H1 (cell line): Measurements from ENCODE around the gene PATE1. TPM values are rescaled to one million over a fixed set of nuclear protein-coding genes. Genes with fewer than 3 reads are reported as not detected.

Experiments
- CTCF ChIA-PET: fragments of 300-600 bp; sonication (Branson Sonifier 250); formaldehyde crosslinking; loops from one replicate; lab custom pipeline; 2021; ENCODE audit not compliant: partially characterized antibody; lab: Charles Lee
- POLR2A ChIA-PET: fragments of 300-600 bp; sonication (Branson Sonifier 250); formaldehyde crosslinking; loops from one replicate; lab custom pipeline; 2021; ENCODE audit warnings: inconsistent platforms; ENCODE audit not compliant: partially characterized antibody; lab: Charles Lee
- DNase-seq, 2 experiments: peaks; one replicate each; pipeline versions ENCODE4 v3.0.0 to v3.0.0-alpha.2; 2010 to 2022; ENCODE audit warnings: low spot score in 2 of 2, low read depth in 1 of 2, mixed read lengths in 1 of 2
- FAIRE-seq: peaks from 2 replicates; lab custom pipeline; 2011; peaks lifted over from hg19 to GRCh38; lab: Jason Lieb, UNC
- H2AFZ ChIP-seq: 2 replicates; pipeline ENCODE4 v1.8.1; 2012; ENCODE audit warnings: low read length, inconsistent platforms
- H2AK5ac ChIP-seq: 2 replicates; pipeline ENCODE4 v1.6.1; 2013; ENCODE audit warnings: low read depth, low read length
- H2BK120ac ChIP-seq: replicated peaks from 2 replicates; pipeline ENCODE3; 2013; ENCODE audit warnings: low read depth, low read length, inconsistent platforms
- H2BK12ac ChIP-seq: 2 replicates; pipeline ENCODE4 v1.6.1; 2013; ENCODE audit warnings: low read depth, low read length
- H2BK15ac ChIP-seq: 2 replicates; pipeline ENCODE4 v1.6.1; 2013; ENCODE audit warnings: low read length
- H2BK20ac ChIP-seq: 2 replicates; pipeline ENCODE4 v1.6.1; 2013; ENCODE audit warnings: low read length
- H2BK5ac ChIP-seq: 2 replicates; pipeline ENCODE4 v1.6.1; 2013; ENCODE audit warnings: low read depth, low read length
- H3K14ac ChIP-seq: 2 replicates; pipeline ENCODE4 v1.6.1; 2013; ENCODE audit warnings: inconsistent platforms; ENCODE audit not compliant: insufficient read length
- H3K18ac ChIP-seq: 2 replicates; pipeline ENCODE4 v1.6.1; 2013; ENCODE audit warnings: low read length; ENCODE audit errors: extremely low read depth
- H3K23ac ChIP-seq: 2 replicates; pipeline ENCODE4 v1.6.1; 2013; ENCODE audit warnings: inconsistent platforms; ENCODE audit not compliant: insufficient read length
- H3K23me2 ChIP-seq: 2 replicates; pipeline ENCODE4 v1.6.1; 2013; ENCODE audit warnings: low read depth, low read length
- H3K27ac ChIP-seq: 2 replicates; pipeline ENCODE4 v1.6.1; 2011; ENCODE audit warnings: low read depth, low read length, inconsistent platforms
- H3K27me3 ChIP-seq, 4 experiments: replicated peaks in 1 of 4; 1 replicate in 1 of 4; 2 replicates in 3 of 4; pipeline versions ENCODE4 v1.6.1 to v1.8.1; 2011 to 2013; ENCODE audit warnings: low read length in 3 of 4, mild to moderate bottlenecking in 3 of 4, inconsistent platforms in 2 of 4, mixed read lengths in 2 of 4, moderate library complexity in 1 of 4; ENCODE audit not compliant: control insufficient read depth in 3 of 4, insufficient read depth in 3 of 4; ENCODE audit errors: extremely low read depth in 1 of 4
- H3K36me3 ChIP-seq, 4 experiments: 2 replicates each; pipeline versions ENCODE4 v1.6.1 to v1.8.1; 2011 to 2013; ENCODE audit warnings: mild to moderate bottlenecking in 4 of 4, low read length in 3 of 4, moderate library complexity in 2 of 4, control low read depth in 1 of 4, inconsistent platforms in 1 of 4; ENCODE audit not compliant: insufficient read depth in 4 of 4, control insufficient read depth in 2 of 4
- H3K4ac ChIP-seq: replicated peaks from 2 replicates; pipeline ENCODE3; 2013; ENCODE audit warnings: low read length, low read depth, mixed read lengths, inconsistent platforms; ENCODE audit not compliant: insufficient read length
- H3K4me1 ChIP-seq, 4 experiments: replicated peaks in 1 of 4; 1 replicate in 1 of 4; 2 replicates in 3 of 4; pipeline versions ENCODE4 v1.6.1 to v1.8.1; 2011 to 2013; ENCODE audit warnings: low read length in 3 of 4, inconsistent platforms in 2 of 4, mixed read lengths in 1 of 4; ENCODE audit not compliant: insufficient read depth in 4 of 4, control insufficient read depth in 3 of 4
- H3K4me2 ChIP-seq, 2 experiments: 2 replicates each; pipeline versions ENCODE4 v1.6.1 to v1.8.1; 2011 to 2013; ENCODE audit warnings: low read depth in 2 of 2, low read length in 2 of 2, control low read depth in 1 of 2, inconsistent platforms in 1 of 2, mild to moderate bottlenecking in 1 of 2; ENCODE audit not compliant: insufficient read depth in 1 of 2
- H3K4me3 ChIP-seq, 4 experiments: fragments of 200-600, 300-600 bp in 1 of 4; sonication (generic), shearing (Covaris generic), sonication (Bioruptor Twin) in 1 of 4; 2 replicates each; pipeline versions ENCODE4 v1.5.1 to v1.8.1; 2011 to 2016; ENCODE audit warnings: low read length in 4 of 4, low read depth in 3 of 4, control low read depth in 2 of 4, inconsistent platforms in 2 of 4, mild to moderate bottlenecking in 2 of 4, mixed read lengths in 1 of 4, moderate library complexity in 1 of 4; ENCODE audit not compliant: insufficient read depth in 2 of 4; ENCODE audit errors: extremely low read depth in 1 of 4
- H3K56ac ChIP-seq: replicated peaks from 2 replicates; pipeline ENCODE3; 2013; ENCODE audit warnings: low read depth, mild to moderate bottlenecking, mixed read lengths, low read length, inconsistent platforms; ENCODE audit not compliant: insufficient read length
- H3K79me1 ChIP-seq: 2 replicates; pipeline ENCODE4 v1.6.1; 2013; ENCODE audit warnings: low read depth, low read length, control low read depth
- H3K79me2 ChIP-seq, 2 experiments: 2 replicates each; pipeline versions ENCODE4 v1.6.1 to v1.8.1; 2012 to 2013; ENCODE audit warnings: low read length in 2 of 2, mild to moderate bottlenecking in 2 of 2, inconsistent platforms in 1 of 2; ENCODE audit not compliant: insufficient read depth in 2 of 2, control insufficient read depth in 1 of 2
- H3K9ac ChIP-seq, 4 experiments: replicated peaks in 1 of 4; 1 replicate in 1 of 4; 2 replicates in 3 of 4; pipeline versions ENCODE4 v1.6.1 to v1.8.1; 2011 to 2013; ENCODE audit warnings: low read depth in 3 of 4, low read length in 3 of 4, control low read depth in 2 of 4, mild to moderate bottlenecking in 2 of 4, moderate library complexity in 2 of 4, inconsistent platforms in 1 of 4; ENCODE audit errors: extremely low read depth in 1 of 4
- H3K9me3 ChIP-seq, 2 experiments: 2 replicates each; pipeline versions ENCODE4 v1.6.1 to v1.8.1; 2012 to 2013; ENCODE audit warnings: mild to moderate bottlenecking in 2 of 2, moderate library complexity in 2 of 2, control low read depth in 1 of 2, inconsistent platforms in 1 of 2, low read depth in 1 of 2, low read length in 1 of 2, mixed read lengths in 1 of 2; ENCODE audit not compliant: insufficient read depth in 2 of 2
- H4K20me1 ChIP-seq, 2 experiments: replicated peaks in 1 of 2; 2 replicates each; pipeline versions ENCODE3 to v1.8.1; 2011 to 2013; ENCODE audit warnings: inconsistent platforms in 2 of 2, low read length in 2 of 2, mild to moderate bottlenecking in 1 of 2; ENCODE audit not compliant: insufficient read depth in 2 of 2, control insufficient read depth in 1 of 2
- H4K5ac ChIP-seq: 2 replicates; pipeline ENCODE4 v1.6.1; 2013; ENCODE audit warnings: low read length, low read depth, mixed read lengths, inconsistent platforms; ENCODE audit not compliant: insufficient read length
- H4K8ac ChIP-seq: 2 replicates; pipeline ENCODE4 v1.8.0; 2013; ENCODE audit warnings: mild to moderate bottlenecking, moderate library complexity, low read length, inconsistent platforms; ENCODE audit not compliant: insufficient read depth; ENCODE audit errors: extremely low read depth
- H4K91ac ChIP-seq: replicated peaks from 2 replicates; pipeline ENCODE3; 2013; ENCODE audit warnings: low read length, mixed read lengths, inconsistent platforms; ENCODE audit not compliant: insufficient read length
- RAD21 ChIP-seq, 2 experiments: IDR thresholded peaks in 1 of 2; conservative IDR thresholded peaks in 1 of 2; 2 replicates each; pipeline ENCODE4 v1.6.1; 2011; ENCODE audit warnings: low read depth in 2 of 2, low read length in 2 of 2, improper control_type of control experiment in 1 of 2, inconsistent platforms in 1 of 2, mild to moderate bottlenecking in 1 of 2, moderate library complexity in 1 of 2
- SIRT6 ChIP-seq: IDR thresholded peaks from one replicate; pipeline ENCODE4 v1.7.1; 2012; ENCODE audit warnings: low read length, inconsistent platforms
- WGBS, 2 experiments: shearing (Covaris generic) in 1 of 2; methylation state at CpG; one replicate each; pipeline versions ENCODE4 v1.1.6 to v1.1.7; 2013 to 2015; ENCODE audit warnings: low lambda C conversion rate in 2 of 2, mixed read lengths in 2 of 2, inconsistent platforms in 1 of 2, low coverage in 1 of 2, missing lambda C conversion rate in 1 of 2; ENCODE audit not compliant: insufficient replicate concordance in 2 of 2, insufficient coverage in 1 of 2, insufficient read length in 1 of 2; ENCODE audit errors: extremely low coverage in 1 of 2, missing lambda C conversion rate in 1 of 2; 5-methylcytosine and 5-hydroxymethylcytosine counted together
- polyA plus RNA-seq, 7 experiments: library from polyadenylated mRNA; depleted of rRNA in 3 of 7; stranded (reverse) in 5 of 7; unstranded in 2 of 7; fragments of >200 nt in 5 of 7; fragments of 200-250 nt in 2 of 7; gene quantifications; 1 replicate in 5 of 7; 2 replicates in 1 of 7; 4 replicates in 1 of 7; pipeline versions ENCODE4 v1.2.1 to v1.2.3, GENCODE V29; 2011 to 2013; ENCODE audit warnings: missing spikeins in 2 of 7, mixed read lengths in 2 of 7
- total RNA-seq: library from RNA; stranded (reverse); fragmentation: NEBNext Ultra II Directional; extraction: Animal tissue kit (Norgen Biotek cat#: 25700); gene quantifications from 2 replicates; pipeline ENCODE4 v1.2.1, GENCODE V29; 2021
- TF ChIP-seq, protein P1 (sequence below), 3 experiments: IDR thresholded peaks; 1 replicate in 2 of 3; 2 replicates in 1 of 3; pipeline versions ENCODE4 v1.5.1 to v1.6.1; 2011; ENCODE audit warnings: low read length in 3 of 3, mild to moderate bottlenecking in 3 of 3, inconsistent platforms in 2 of 3, low read depth in 1 of 3, moderate library complexity in 1 of 3; ENCODE audit not compliant: insufficient read depth in 1 of 3; ENCODE audit errors: control extremely low read depth in 1 of 3

PATE1 gene
- total and polyA plus RNA-seq, 2 of the 8 experiments (the other 6 are each of a cell fraction or from before 2014, with no cell fraction given): not detected

DNA sequence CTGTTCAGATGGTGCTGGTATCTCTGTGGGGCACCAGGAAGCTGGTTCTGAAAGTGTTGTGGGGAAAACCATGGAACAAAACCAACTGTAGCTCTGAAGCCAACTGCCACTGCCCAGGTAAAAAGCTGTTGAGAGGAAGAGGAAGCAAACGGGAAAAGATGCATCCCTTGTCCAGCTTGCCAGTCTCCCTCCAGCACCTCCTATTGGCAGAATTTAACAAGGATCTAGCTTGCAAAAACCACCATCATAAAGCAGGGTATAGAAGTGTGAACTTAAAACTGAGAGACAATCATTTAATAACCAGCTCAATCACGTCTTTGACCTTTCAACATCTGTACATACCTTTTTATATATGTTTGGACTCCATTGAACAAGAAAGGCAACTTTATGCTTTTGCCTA is 4.5 kb downstream of the PATE1 start:
- H2AK5ac ChIP-seq: no peak overlapping the region
- FAIRE-seq (peak; percentile 69), DNase-seq (no peak)
- no peak overlapping the region for H3K18ac ChIP-seq
- ChIA-PET POLR2A (interaction anchor here (1.8 kb wide), 1 partner anchor 124 kb away, joined by 4 read pairs; no protein-coding TSS in a partner anchor), CTCF (interaction anchor here (0.7 to 2.3 kb wide), 21 partner anchors 7 to 120 kb away, joined by 3 to 15 read pairs (median 3); partner anchors contain the start of gene PATE4)
- H3K27me3 ChIP-seq: no peaks in the 10 kb centered on the region
- H3K79me2 ChIP-seq: no peaks in the 10 kb centered on the region
- no peak overlapping the region for H4K8ac ChIP-seq
- TF ChIP-seq, protein P1, sequence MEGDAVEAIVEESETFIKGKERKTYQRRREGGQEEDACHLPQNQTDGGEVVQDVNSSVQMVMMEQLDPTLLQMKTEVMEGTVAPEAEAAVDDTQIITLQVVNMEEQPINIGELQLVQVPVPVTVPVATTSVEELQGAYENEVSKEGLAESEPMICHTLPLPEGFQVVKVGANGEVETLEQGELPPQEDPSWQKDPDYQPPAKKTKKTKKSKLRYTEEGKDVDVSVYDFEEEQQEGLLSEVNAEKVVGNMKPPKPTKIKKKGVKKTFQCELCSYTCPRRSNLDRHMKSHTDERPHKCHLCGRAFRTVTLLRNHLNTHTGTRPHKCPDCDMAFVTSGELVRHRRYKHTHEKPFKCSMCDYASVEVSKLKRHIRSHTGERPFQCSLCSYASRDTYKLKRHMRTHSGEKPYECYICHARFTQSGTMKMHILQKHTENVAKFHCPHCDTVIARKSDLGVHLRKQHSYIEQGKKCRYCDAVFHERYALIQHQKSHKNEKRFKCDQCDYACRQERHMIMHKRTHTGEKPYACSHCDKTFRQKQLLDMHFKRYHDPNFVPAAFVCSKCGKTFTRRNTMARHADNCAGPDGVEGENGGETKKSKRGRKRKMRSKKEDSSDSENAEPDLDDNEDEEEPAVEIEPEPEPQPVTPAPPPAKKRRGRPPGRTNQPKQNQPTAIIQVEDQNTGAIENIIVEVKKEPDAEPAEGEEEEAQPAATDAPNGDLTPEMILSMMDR (IDR thresholded peaks at IDR 0.05; ENCODE audit: control extremely low read depth in 1 of 3, insufficient read depth in 1 of 3, low read depth in 1 of 3, low read length in 3 of 3): peak in 2 of 3 experiments; percentile 33 to 63; a peak in 2 of 4 replicates
- no peak for TF ChIP-seq SIRT6
- TF ChIP-seq RAD21 (IDR thresholded peaks at IDR 0.05 in 1 of 2, conservative IDR thresholded peaks at IDR 0.05 in 1 of 2; ENCODE audit: low read depth in 2 of 2, low read length in 2 of 2): peak; percentile 27 to 49; a peak in 3 of 4 replicates
- no peak overlapping the region for H2BK12ac ChIP-seq
- no peak overlapping the region for H3K4me3 ChIP-seq
- no peaks in the 10 kb centered on the region for H3K36me3 ChIP-seq
- no peak overlapping the region for H3K23ac ChIP-seq
- H3K4me2 ChIP-seq: no peak overlapping the region
- H3K4me1 ChIP-seq: no peaks in the 10 kb centered on the region
- H4K91ac ChIP-seq: no peak overlapping the region
- H3K14ac ChIP-seq: no peak overlapping the region
- no peak overlapping the region for H3K4ac ChIP-seq
- H3K27ac ChIP-seq: no peak overlapping the region
- H3K79me1 ChIP-seq: no peaks in the 10 kb centered on the region
- H3K56ac ChIP-seq: no peak overlapping the region
- no peaks in the 10 kb centered on the region for H3K9me3 ChIP-seq
- no peak overlapping the region for H2BK5ac ChIP-seq
- no peak overlapping the region for H3K9ac ChIP-seq
- WGBS, 2 experiments: 59% methylated on average over 2 of the region's 2 CpGs; no CpG with 5 or more reads in 1 of the 2 experiments
- H4K5ac ChIP-seq: no peak overlapping the region
- H2BK20ac ChIP-seq: no peak overlapping the region
- no peaks in the 10 kb centered on the region for H3K23me2 ChIP-seq
- no peak overlapping the region for H2BK15ac ChIP-seq
- H2AFZ ChIP-seq: peak overlapping the region; percentile 81
- H4K20me1 ChIP-seq: no peaks in the 10 kb centered on the region
- H2BK120ac ChIP-seq: no peak overlapping the region
